Lung (tissue), 12 donors: ENCODE results near the gene EHD4. TPM values are rescaled to one million over a fixed set of nuclear protein-coding genes. Genes with fewer than 3 reads are reported as not detected.
A peak's percentile ranks its signal among the peaks of the same experiment; 100 is the strongest.

Experiments used
- ATAC-seq: fragments of 200-7000 bp; cut with Tn5 transposase; one replicate; pipeline ENCODE4 v1.9.1; 2020; ENCODE audit warnings: moderate number of reproducible peaks; ENCODE audit not compliant: insufficient read depth, low FRiP score
- DNase-seq, 3 donors: peaks; one replicate each; pipeline ENCODE4 v3.0.0-alpha.2; 2013 to 2017
- H3K27ac ChIP-seq, 2 donors: one replicate each; pipeline ENCODE4 v1.5.1; 2013; ENCODE audit warnings: mild to moderate bottlenecking in 2 of 2, moderate library complexity in 2 of 2, control low read depth in 1 of 2, inconsistent platforms in 1 of 2, low read depth in 1 of 2, low read length in 1 of 2
- H3K27me3 ChIP-seq, 3 donors: one replicate each; pipeline ENCODE4 v1.5.1; 2013; ENCODE audit warnings: low read length in 2 of 3; ENCODE audit not compliant: control insufficient read depth in 3 of 3, insufficient read depth in 3 of 3
- H3K36me3 ChIP-seq, 4 donors: one replicate each; pipeline ENCODE4 v1.5.1; 2013; ENCODE audit warnings: low read length in 4 of 4, mild to moderate bottlenecking in 1 of 4, moderate library complexity in 1 of 4; ENCODE audit not compliant: control insufficient read depth in 4 of 4, insufficient read depth in 4 of 4
- H3K4me1 ChIP-seq, 5 donors: one replicate each; pipeline ENCODE4 v1.5.1; 2013; ENCODE audit warnings: low read length in 5 of 5, mild to moderate bottlenecking in 2 of 5, moderate library complexity in 1 of 5; ENCODE audit not compliant: control insufficient read depth in 5 of 5, insufficient read depth in 5 of 5
- H3K4me3 ChIP-seq: one replicate; pipeline ENCODE4 v1.5.1; 2013; ENCODE audit warnings: mild to moderate bottlenecking, control low read depth, moderate library complexity
- H3K9ac ChIP-seq, 2 donors: one replicate each; pipeline ENCODE4 v1.5.1; 2013; ENCODE audit warnings: low read length in 2 of 2, control low read depth in 1 of 2; ENCODE audit not compliant: insufficient read depth in 1 of 2
- H3K9me3 ChIP-seq, 4 donors: one replicate each; pipeline ENCODE4 v1.5.1; 2013; ENCODE audit warnings: low read length in 3 of 4, mild to moderate bottlenecking in 1 of 4, moderate library complexity in 1 of 4; ENCODE audit not compliant: control insufficient read depth in 4 of 4, insufficient read depth in 3 of 4
- WGBS, 2 donors: extraction: QIAGEN DNeasy Blood & Tissue Kit; methylation state at CpG; one replicate each; pipeline ENCODE4 v1.1.7; 2013; 5-methylcytosine and 5-hydroxymethylcytosine counted together
- polyA plus RNA-seq, 2 donors: library from polyadenylated mRNA; stranded (reverse); fragments of 200-250 nt; gene quantifications; one replicate each; pipeline ENCODE4 v1.2.1, GENCODE V29; 2013
- total RNA-seq, 2 donors: library from RNA; depleted of rRNA in 1 of 2; stranded (reverse); fragments of >200 nt in 1 of 2; gene quantifications; one replicate each; pipeline ENCODE4 v1.2.1, GENCODE V29; 2014 to 2021
- TF ChIP-seq, protein P1 (sequence below): IDR thresholded peaks from 2 replicates; pipeline ENCODE4 v1.5.1; 2012; ENCODE audit warnings: mild to moderate bottlenecking; ENCODE audit errors: control extremely low read depth, extremely low read depth
- donor health status: control.
- donor health status: control.
- donor health status: Bipolar disorder and iron deficiency.
- donor health status: healthy.
- donor health status: DM: yes; HTN: yes; CAD: no.

The EHD4 gene
- total and polyA plus RNA-seq, 4 donors: 16.4 to 36.3 (median 25.9) TPM

DNA sequence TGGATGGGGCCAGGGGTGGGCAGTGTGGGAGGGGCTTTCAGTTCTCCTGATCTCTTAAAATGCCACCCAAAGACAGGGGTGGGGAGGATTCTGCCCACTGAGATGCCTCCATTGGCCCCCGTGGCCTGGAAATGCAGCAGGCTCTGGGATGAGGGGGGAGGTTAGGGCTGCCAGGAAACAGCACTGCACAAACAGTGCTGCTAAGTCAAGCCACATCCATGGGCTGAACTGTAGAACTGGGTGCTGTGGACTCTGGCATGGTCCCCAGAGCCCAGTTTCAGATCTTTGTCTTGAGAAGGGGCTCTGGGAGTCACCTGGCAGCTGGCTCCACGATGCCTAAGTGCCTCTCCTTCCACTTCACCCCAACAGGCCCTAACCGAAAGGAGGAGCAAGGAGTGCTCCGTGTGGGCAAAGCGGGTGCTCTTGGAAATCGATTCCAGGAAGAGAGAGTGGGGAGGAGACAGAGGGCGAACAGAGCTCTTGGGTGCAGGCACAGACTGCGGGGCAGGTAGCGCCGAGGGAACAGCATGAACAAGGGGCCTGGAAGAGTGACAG lies 40.6 kb upstream of the EHD4 start:
- Histone ChIP-seq H3K27me3 (no peaks in the 10 kb centered on the region), H3K4me3 (no peak overlapping the region), H3K36me3 (no peaks in the 10 kb centered on the region), H3K4me1 (peaks cover 0 to 10% (median 2%) of the 10 kb centered on the region in 5 donors), H3K9me3 (no peaks in the 10 kb centered on the region), H3K9ac (no peak overlapping the region), H3K27ac (peak overlapping the region in 1 of 2 donors; percentile 66)
- DNase-seq (peak in 1 of 3 donors; percentile 6), ATAC-seq (peak; percentile 40)
- WGBS, 2 donors: 69 to 90% methylated on average over 10 of the region's 10 CpGs
- TF ChIP-seq, protein P1, sequence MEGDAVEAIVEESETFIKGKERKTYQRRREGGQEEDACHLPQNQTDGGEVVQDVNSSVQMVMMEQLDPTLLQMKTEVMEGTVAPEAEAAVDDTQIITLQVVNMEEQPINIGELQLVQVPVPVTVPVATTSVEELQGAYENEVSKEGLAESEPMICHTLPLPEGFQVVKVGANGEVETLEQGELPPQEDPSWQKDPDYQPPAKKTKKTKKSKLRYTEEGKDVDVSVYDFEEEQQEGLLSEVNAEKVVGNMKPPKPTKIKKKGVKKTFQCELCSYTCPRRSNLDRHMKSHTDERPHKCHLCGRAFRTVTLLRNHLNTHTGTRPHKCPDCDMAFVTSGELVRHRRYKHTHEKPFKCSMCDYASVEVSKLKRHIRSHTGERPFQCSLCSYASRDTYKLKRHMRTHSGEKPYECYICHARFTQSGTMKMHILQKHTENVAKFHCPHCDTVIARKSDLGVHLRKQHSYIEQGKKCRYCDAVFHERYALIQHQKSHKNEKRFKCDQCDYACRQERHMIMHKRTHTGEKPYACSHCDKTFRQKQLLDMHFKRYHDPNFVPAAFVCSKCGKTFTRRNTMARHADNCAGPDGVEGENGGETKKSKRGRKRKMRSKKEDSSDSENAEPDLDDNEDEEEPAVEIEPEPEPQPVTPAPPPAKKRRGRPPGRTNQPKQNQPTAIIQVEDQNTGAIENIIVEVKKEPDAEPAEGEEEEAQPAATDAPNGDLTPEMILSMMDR: no peak

DNA sequence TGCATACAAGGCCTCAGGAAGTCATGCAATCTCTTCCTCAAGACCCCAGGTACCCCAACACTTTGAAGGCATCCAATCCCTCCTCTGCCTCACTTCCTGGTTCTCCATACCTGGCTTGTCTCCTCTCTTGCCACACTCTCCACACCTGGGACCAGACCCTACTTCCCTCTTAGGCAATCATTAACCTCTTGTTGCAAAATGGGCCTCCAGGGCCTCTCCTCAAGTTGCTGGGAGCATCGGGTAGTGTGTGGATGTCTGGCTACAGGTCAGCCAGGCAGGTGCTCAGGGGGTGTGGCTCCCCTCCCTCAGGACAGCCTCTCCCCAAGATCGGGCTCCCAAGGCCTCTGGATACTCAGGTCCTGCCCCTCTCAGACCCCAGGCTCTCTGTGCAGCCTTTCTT lies 39.9 kb upstream of the EHD4 start:
- H3K36me3 ChIP-seq: no peaks in the 10 kb centered on the region
- TF ChIP-seq, protein P1: no peak
- H3K27me3 ChIP-seq: no peaks in the 10 kb centered on the region
- peaks cover 0 to 10% (median 2%) of the 10 kb centered on the region in 5 donors for H3K4me1 ChIP-seq
- ATAC-seq (peak; percentile 71), DNase-seq (peak; percentile 16 to 57 (median 28))
- 47 to 48% methylated on average over 2 of the region's 2 CpGs for WGBS, 2 donors
- H3K27ac ChIP-seq: peak overlapping the region in 1 of 2 donors; percentile 66
- no peak overlapping the region for H3K4me3 ChIP-seq
- H3K9ac ChIP-seq: no peak overlapping the region
- no peaks in the 10 kb centered on the region for H3K9me3 ChIP-seq

DNA sequence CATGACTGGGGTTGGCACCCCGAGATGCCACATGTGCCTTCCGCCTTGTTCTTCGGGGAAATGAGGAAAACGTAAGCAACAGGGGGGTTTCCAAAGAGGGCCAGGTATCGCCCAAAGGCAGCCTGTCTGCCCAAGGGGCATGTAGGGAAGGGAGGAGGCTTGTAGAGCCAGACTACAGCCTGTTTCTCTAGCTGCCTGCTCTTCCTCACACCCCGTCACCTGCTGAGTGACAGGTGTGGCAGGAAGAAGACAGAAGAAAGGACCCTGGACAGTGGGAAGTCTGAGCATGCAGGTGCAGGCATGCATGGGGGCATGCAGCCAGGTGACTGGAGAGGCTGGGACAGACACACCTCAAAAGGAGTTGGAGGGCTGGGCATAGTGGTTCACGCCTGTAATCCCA lies 38.7 kb upstream of the EHD4 start:
- H3K27ac ChIP-seq: peak overlapping the region in 1 of 2 donors; percentile 24
- H3K36me3 ChIP-seq: no peaks in the 10 kb centered on the region

More for the DNA sequence above, 38.7 kb upstream of the EHD4 start:
- Histone ChIP-seq H3K9me3 (no peaks in the 10 kb centered on the region), H3K4me3 (no peak overlapping the region), H3K27me3 (no peaks in the 10 kb centered on the region), H3K9ac (no peak overlapping the region), H3K4me1 (peaks cover 0 to 10% (median 0%) of the 10 kb centered on the region in 5 donors)
- ATAC-seq: no peak
- TF ChIP-seq, protein P1: no peak
- 81 to 88% methylated on average over 7 of the region's 7 CpGs for WGBS, 2 donors
- no peak for DNase-seq
